Activated naive CD8-positive, alpha-beta T cell treated with anti-CD3 and anti-CD28 coated beads, Interleukin-2, amount 50 U/mL, for 24 hours (primary cell): ENCODE data around the gene ASXL3.

Experiments used
- ATAC-seq: fragments of 150-1000 bp; cut with Tn5 transposase; one replicate; pipeline ENCODE4 v1.10.0; 2021
- DNase-seq: peaks from one replicate; pipeline ENCODE4 v3.0.0; 2021
- H3K27ac Mint-ChIP-seq: one replicate; pipeline ENCODE4 v1.8.0; 2021; ENCODE audit warnings: mild to moderate bottlenecking, mixed read lengths
- H3K27me3 Mint-ChIP-seq: one replicate; pipeline ENCODE4 v1.8.0; 2021; ENCODE audit warnings: mixed read lengths
- H3K36me3 Mint-ChIP-seq: one replicate; pipeline ENCODE4 v1.8.0; 2021; ENCODE audit warnings: low read depth, mixed read lengths
- H3K4me1 Mint-ChIP-seq: one replicate; pipeline ENCODE4 v1.8.0; 2021; ENCODE audit warnings: mixed read lengths
- H3K4me3 Mint-ChIP-seq: one replicate; pipeline ENCODE4 v1.8.0; 2021; ENCODE audit warnings: mild to moderate bottlenecking, moderate library complexity, mixed read lengths
- H3K9me3 Mint-ChIP-seq: one replicate; pipeline ENCODE4 v1.8.0; 2021; ENCODE audit warnings: mixed read lengths

The ASXL3 gene

GRCh38 chr18:33745871-33746545 is 168.0 kb downstream of the ASXL3 start:
- ATAC-seq (no peak), DNase-seq (no peak)
- H3K36me3 Mint-ChIP-seq, result no peaks in the 10 kb centered on the region
- H3K4me1 Mint-ChIP-seq, result no peaks in the 10 kb centered on the region
- H3K27ac Mint-ChIP-seq, result no peak overlapping the region
- H3K27me3 Mint-ChIP-seq, result no peaks in the 10 kb centered on the region
- H3K9me3 Mint-ChIP-seq, result peaks cover 3% of the 10 kb centered on the region
- H3K4me3 Mint-ChIP-seq, result no peak overlapping the region

- Mint-ChIP-seq H3K36me3 (no peaks in the 10 kb centered on the region), H3K27me3 (no peaks in the 10 kb centered on the region), H3K9me3 (no peaks in the 10 kb centered on the region), H3K4me1 (no peaks in the 10 kb centered on the region), H3K27ac (no peak overlapping the region), H3K4me3 (no peak overlapping the region)
- no peak for ATAC-seq
- DNase-seq, result no peak
These were observed 171.8 kb downstream of the ASXL3 start for GRCh38 chr18:33749834-33750233.

GRCh38 chr18:33750366-33750765 is 172.3 kb downstream of the ASXL3 start:
- no peaks in the 10 kb centered on the region for H3K9me3 Mint-ChIP-seq
- DNase-seq (no peak), ATAC-seq (no peak)
- no peak overlapping the region for H3K4me3 Mint-ChIP-seq
- H3K36me3 Mint-ChIP-seq, result no peaks in the 10 kb centered on the region
- no peak overlapping the region for H3K27ac Mint-ChIP-seq
- H3K27me3 Mint-ChIP-seq, result no peaks in the 10 kb centered on the region
- no peaks in the 10 kb centered on the region for H3K4me1 Mint-ChIP-seq

DNA sequence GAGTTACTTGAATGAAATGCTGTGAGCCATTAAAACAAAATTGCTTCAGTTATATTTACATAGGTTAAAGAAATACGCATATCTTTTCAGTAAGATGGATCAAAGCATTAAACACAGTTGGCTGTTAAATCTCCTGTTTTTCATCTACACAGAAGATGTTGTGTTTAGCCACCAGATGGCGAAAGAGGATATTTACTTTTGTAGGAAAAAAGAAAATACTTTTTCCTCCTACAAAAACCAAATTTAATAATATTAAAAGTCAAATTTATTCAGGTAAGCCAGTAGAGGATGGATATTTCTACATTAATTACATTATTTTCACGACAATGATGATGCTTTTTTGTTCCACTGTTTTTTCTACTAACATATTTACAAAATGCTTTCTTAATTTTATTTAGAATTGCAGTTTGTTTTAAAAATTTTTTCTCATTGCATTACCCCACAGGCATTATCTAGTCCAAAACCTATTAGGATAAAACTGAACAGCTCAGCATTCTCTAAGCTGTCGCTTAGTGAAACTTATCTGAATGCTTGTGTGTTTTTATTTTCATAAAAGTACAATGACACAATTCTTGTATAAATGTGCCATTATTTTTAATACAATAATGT is 173.7 kb downstream of the ASXL3 start:
- H3K4me3 Mint-ChIP-seq, result no peak overlapping the region
- no peak for DNase-seq

GRCh38 chr18:33755391-33755790 is 177.4 kb downstream of the ASXL3 start:
- Mint-ChIP-seq H3K27me3 (no peaks in the 10 kb centered on the region), H3K27ac (no peak overlapping the region), H3K36me3 (no peaks in the 10 kb centered on the region), H3K4me3 (no peak overlapping the region), H3K9me3 (peaks cover 5% of the 10 kb centered on the region), H3K4me1 (no peaks in the 10 kb centered on the region)
- no peak for ATAC-seq
- DNase-seq, result no peak

More for the DNA sequence above, 173.7 kb downstream of the ASXL3 start:
- no peaks in the 10 kb centered on the region for H3K9me3 Mint-ChIP-seq
- H3K27me3 Mint-ChIP-seq, result no peaks in the 10 kb centered on the region
- ATAC-seq, result no peak
- no peaks in the 10 kb centered on the region for H3K36me3 Mint-ChIP-seq
- H3K4me1 Mint-ChIP-seq, result no peaks in the 10 kb centered on the region
- H3K27ac Mint-ChIP-seq, result no peak overlapping the region

GRCh38 chr18:33755931-33756560 is 178.0 kb downstream of the ASXL3 start:
- DNase-seq, result no peak
- no peaks in the 10 kb centered on the region for H3K4me1 Mint-ChIP-seq

DNA sequence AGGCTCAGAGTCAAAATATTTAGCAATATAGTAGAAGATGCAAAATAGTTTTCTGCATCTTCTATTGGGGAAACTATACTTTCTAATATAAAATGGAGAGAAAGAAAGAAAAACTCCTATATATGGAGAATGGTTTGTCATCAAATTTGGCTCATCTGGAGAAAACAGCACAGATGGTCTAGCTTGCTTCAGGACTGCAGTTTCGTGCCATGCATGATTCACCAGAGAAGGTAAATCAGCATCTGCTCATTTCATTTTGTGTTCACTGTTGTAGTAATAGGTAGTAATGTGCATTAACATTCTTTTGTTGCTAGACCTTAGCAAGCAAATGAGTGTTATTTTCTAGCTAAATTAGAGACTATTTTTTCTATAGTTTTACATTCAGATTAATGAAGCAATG is 179.0 kb downstream of the ASXL3 start:
- no peaks in the 10 kb centered on the region for H3K27me3 Mint-ChIP-seq
- peaks cover 5% of the 10 kb centered on the region for H3K9me3 Mint-ChIP-seq
- no peak for DNase-seq
- H3K4me3 Mint-ChIP-seq, result no peak overlapping the region
- no peaks in the 10 kb centered on the region for H3K36me3 Mint-ChIP-seq
- no peak for ATAC-seq
- no peak overlapping the region for H3K27ac Mint-ChIP-seq
- H3K4me1 Mint-ChIP-seq, result no peaks in the 10 kb centered on the region

More at GRCh38 chr18:33755931-33756560, 178.0 kb downstream of the ASXL3 start:
- H3K9me3 Mint-ChIP-seq, result peaks cover 5% of the 10 kb centered on the region
- ATAC-seq, result no peak
- no peaks in the 10 kb centered on the region for H3K36me3 Mint-ChIP-seq
- no peak overlapping the region for H3K27ac Mint-ChIP-seq
- no peaks in the 10 kb centered on the region for H3K27me3 Mint-ChIP-seq
- no peak overlapping the region for H3K4me3 Mint-ChIP-seq

GRCh38 chr18:33761363-33761762 is 183.3 kb downstream of the ASXL3 start:
- ATAC-seq (no peak), DNase-seq (no peak)
- H3K36me3 Mint-ChIP-seq, result no peaks in the 10 kb centered on the region
- peaks cover 5% of the 10 kb centered on the region for H3K9me3 Mint-ChIP-seq
- H3K4me1 Mint-ChIP-seq, result no peaks in the 10 kb centered on the region
- no peaks in the 10 kb centered on the region for H3K27me3 Mint-ChIP-seq
- no peak overlapping the region for H3K4me3 Mint-ChIP-seq
- H3K27ac Mint-ChIP-seq, result no peak overlapping the region

GRCh38 chr18:33781429-33781828 is 203.4 kb downstream of the ASXL3 start:
- no peak for DNase-seq
- Mint-ChIP-seq H3K36me3 (no peaks in the 10 kb centered on the region), H3K27me3 (no peaks in the 10 kb centered on the region), H3K27ac (no peak overlapping the region), H3K4me3 (no peak overlapping the region), H3K4me1 (no peaks in the 10 kb centered on the region), H3K9me3 (peaks cover 13% of the 10 kb centered on the region)
- ATAC-seq, result no peak
